NB4 (cell line): ENCODE measurements around the gene MAST4.

Source experiments
- DNase-seq: peaks from one replicate; pipeline ENCODE4 v3.0.0; 2010; ENCODE audit warnings: low read depth
- H3K4me3 ChIP-seq: one replicate; pipeline ENCODE4 v1.5.1; 2011; ENCODE audit warnings: mild to moderate bottlenecking, low read depth, low read length, moderate library complexity
- CTCF ChIP-seq: IDR thresholded peaks from one replicate; pipeline ENCODE4 v1.5.1; 2012; ENCODE audit warnings: low read depth, low read length
- MAX ChIP-seq: IDR thresholded peaks from 2 replicates; pipeline ENCODE4 v1.6.1; 2011; ENCODE audit warnings: low read depth, low read length
- MYC ChIP-seq: IDR thresholded peaks from 2 replicates; pipeline ENCODE4 v1.6.1; 2011; ENCODE audit warnings: low read depth, low read length
- POLR2A ChIP-seq: IDR thresholded peaks from 2 replicates; pipeline ENCODE4 v1.6.1; 2011; ENCODE audit warnings: mild to moderate bottlenecking; ENCODE audit not compliant: insufficient read length; ENCODE audit errors: extremely low read depth

The MAST4 gene

GRCh38 chr5:66976108-66976507 is 379.9 kb downstream of the MAST4 start:
- H3K4me3 ChIP-seq, result no peak overlapping the region
- TF ChIP-seq POLR2A (no peak), MYC (no peak), MAX (no peak), CTCF (no peak)
- DNase-seq, result no peak

- TF ChIP-seq CTCF (no peak), MAX (no peak), MYC (no peak), POLR2A (no peak)
- no peak for DNase-seq
- no peak overlapping the region for H3K4me3 ChIP-seq
Measured at GRCh38 chr5:66979738-66980137, 383.5 kb downstream of the MAST4 start.

- DNase-seq, result no peak
- no peak for TF ChIP-seq MYC
- no peak for TF ChIP-seq POLR2A
- TF ChIP-seq MAX, result no peak
- TF ChIP-seq CTCF, result no peak
- H3K4me3 ChIP-seq, result no peak overlapping the region
Measured at GRCh38 chr5:66981266-66982055, 385.3 kb downstream of the MAST4 start.

- TF ChIP-seq CTCF, result no peak
- TF ChIP-seq MYC, result no peak
- TF ChIP-seq POLR2A, result no peak
- no peak for TF ChIP-seq MAX
- DNase-seq, result no peak
- H3K4me3 ChIP-seq, result no peak overlapping the region
Measured at GRCh38 chr5:66982056-66982387, 385.8 kb downstream of the MAST4 start.

- no peak for DNase-seq
- TF ChIP-seq MAX (no peak), MYC (no peak), POLR2A (no peak), CTCF (no peak)
- no peak overlapping the region for H3K4me3 ChIP-seq
Measured at GRCh38 chr5:66982470-66982869, 386.3 kb downstream of the MAST4 start.

- no peak overlapping the region for H3K4me3 ChIP-seq
- TF ChIP-seq CTCF, result no peak
- TF ChIP-seq POLR2A, result no peak
- TF ChIP-seq MYC, result no peak
- no peak for TF ChIP-seq MAX
- no peak for DNase-seq
Measured at GRCh38 chr5:66985417-66985816, 389.2 kb downstream of the MAST4 start.
